HepG2 (cell line): ENCODE results near the gene CFAP97. TPM values are rescaled to one million over a fixed set of nuclear protein-coding genes. Genes with fewer than 3 reads are reported as not detected.

Source experiments
- AHDC1 ChIP-seq: sonication (generic); formaldehyde crosslinking; IDR thresholded peaks from 2 replicates; pipeline ENCODE4 v1.5.1; 2020; ENCODE audit warnings: mild to moderate bottlenecking, missing genetic modification reagents, borderline replicate concordance
- ARNT2 ChIP-seq: sonication (generic); formaldehyde crosslinking; IDR thresholded peaks from 2 replicates; pipeline ENCODE4 v1.8.0; 2022; ENCODE audit warnings: mild to moderate bottlenecking, low read depth, missing genetic modification reagents, moderate library complexity
- BCL6 ChIP-seq: IDR thresholded peaks from 2 replicates; pipeline ENCODE4 v1.6.1; 2016; ENCODE audit warnings: missing genetic modification reagents, missing compliant biosample characterization
- FOXK1 ChIP-seq: sonication (generic); formaldehyde crosslinking; IDR thresholded peaks from 2 replicates; pipeline ENCODE4 v1.4.0; 2020; ENCODE audit warnings: low read depth, missing genetic modification reagents, borderline replicate concordance
- GZF1 ChIP-seq: sonication (generic); formaldehyde crosslinking; IDR thresholded peaks from 2 replicates; pipeline ENCODE4 v1.5.1; 2020; ENCODE audit warnings: mild to moderate bottlenecking, missing genetic modification reagents
- HNF4A ChIP-seq: sonication (generic); formaldehyde crosslinking; IDR thresholded peaks from 2 replicates; pipeline ENCODE4 v1.4.0; 2020; ENCODE audit warnings: missing genetic modification reagents
- HOXA3 ChIP-seq: sonication (generic); formaldehyde crosslinking; IDR thresholded peaks from 2 replicates; pipeline ENCODE4 v1.5.0; 2020; ENCODE audit warnings: missing genetic modification reagents
- MED1 ChIP-seq: sonication (generic); formaldehyde crosslinking; IDR thresholded peaks from 2 replicates; pipeline ENCODE4 v1.4.0; 2020; ENCODE audit warnings: missing genetic modification reagents
- RARA ChIP-seq: IDR thresholded peaks from 2 replicates; pipeline ENCODE4 v1.6.1; 2016; ENCODE audit warnings: missing genetic modification reagents, missing compliant biosample characterization
- SP140L ChIP-seq: sonication (generic); formaldehyde crosslinking; IDR thresholded peaks from 2 replicates; pipeline ENCODE4 v1.4.0; 2020; ENCODE audit warnings: missing genetic modification reagents, borderline replicate concordance
- ZFP36L2 ChIP-seq: sonication (generic); formaldehyde crosslinking; IDR thresholded peaks from 2 replicates; pipeline ENCODE4 v1.4.0; 2020; ENCODE audit warnings: missing genetic modification reagents
- ZNF256 ChIP-seq: sonication (generic); formaldehyde crosslinking; conservative IDR thresholded peaks from 2 replicates; pipeline ENCODE4 v1.4.0; 2020; ENCODE audit warnings: missing genetic modification reagents
- ZNF329 ChIP-seq: sonication (generic); formaldehyde crosslinking; IDR thresholded peaks from 2 replicates; pipeline ENCODE4 v1.9.0; 2021; ENCODE audit warnings: low read depth, mild to moderate bottlenecking, missing genetic modification reagents
- ZNF496 ChIP-seq: sonication (generic); formaldehyde crosslinking; IDR thresholded peaks from 2 replicates; pipeline ENCODE4 v1.8.1; 2023; ENCODE audit warnings: mild to moderate bottlenecking, moderate library complexity, missing genetic modification reagents; ENCODE audit not compliant: insufficient replicate concordance
- polyA plus RNA-seq, 8 experiments: library from polyadenylated mRNA; depleted of rRNA in 3 of 8; stranded (reverse) in 7 of 8; unstranded in 1 of 8; fragments of >200 nt; fragmentation: Illumina TruSeq in 4 of 8; extraction: Trizol in 4 of 8; gene quantifications; 2 replicates each; pipeline versions ENCODE4 v1.2.1 to v1.2.3, GENCODE V29; 2011 to 2016; ENCODE audit warnings: low read depth in 4 of 8, missing spikeins in 1 of 8, mixed read lengths in 1 of 8; ENCODE audit not compliant: insufficient read depth in 1 of 8
- total RNA-seq, 5 experiments: library from RNA; depleted of rRNA; stranded (reverse); fragments of >200 nt; fragmentation: Illumina TruSeq; extraction: Trizol; gene quantifications; 2 replicates each; pipeline ENCODE4 v1.2.3, GENCODE V29; 2016; ENCODE audit warnings: low read depth in 1 of 5

CFAP97 gene
- total and polyA plus RNA-seq, 2 of the 13 experiments (the other 11 are each of a cell fraction or from before 2014, with no cell fraction given) = 32.1 to 44.4 TPM

- TF ChIP-seq AHDC1 = peak; percentile 44; the same call in 1 of the 2 replicates
- no peak for TF ChIP-seq ZNF329
- no peak for TF ChIP-seq ARNT2
- TF ChIP-seq FOXK1 (CRISPR knock-in tag) = no peak
- TF ChIP-seq HNF4A (CRISPR knock-in tag) = peak; percentile 47; the same call in 1 of the 2 replicates
- TF ChIP-seq SP140L (CRISPR knock-in tag) = no peak
- peak; percentile 73 for TF ChIP-seq BCL6 (CRISPR knock-in tag)
- TF ChIP-seq RARA (CRISPR knock-in tag) = peak; percentile 51
- no peak for TF ChIP-seq ZNF256 (CRISPR knock-in tag)
- TF ChIP-seq ZNF496 (CRISPR knock-in tag) = no peak
- TF ChIP-seq GZF1 = no peak
- 0 out of 2 replicates have a peak, but pooled peaks have one; percentile 15 for TF ChIP-seq MED1 (CRISPR knock-in tag)
- no peak for TF ChIP-seq ZFP36L2 (CRISPR knock-in tag)
- no peak for TF ChIP-seq HOXA3 (CRISPR knock-in tag)
Measured at GRCh38 chr4:185211641-185212040, 7.8 kb upstream of the CFAP97 start (continued).
